ENCODE measurements around the gene LRRC74B. TPM values are rescaled to one million over a fixed set of nuclear protein-coding genes. Genes with fewer than 3 reads are reported as not detected.

The LRRC74B gene
- total RNA-seq (2022; extraction: Qiagen RNA extraction): 0.05 to 0.06 TPM in 2 of 5 replicates, not detected in the others

GRCh38 chr22:21045585-21046294, at the start of gene LRRC74B:
Gene LRRC74B, plus strand, starts transcription at chr22:21045946. Its CDS starts 41 bp downstream, at chr22:21045987.

GRCh38 chr22:21001601-21002325, 44.0 kb upstream of the LRRC74B start, which contains the start of gene THAP7:
Gene THAP7, minus strand, starts transcription at chr22:21002118. Its CDS starts 207 bp downstream, at chr22:21001911.

DNA sequence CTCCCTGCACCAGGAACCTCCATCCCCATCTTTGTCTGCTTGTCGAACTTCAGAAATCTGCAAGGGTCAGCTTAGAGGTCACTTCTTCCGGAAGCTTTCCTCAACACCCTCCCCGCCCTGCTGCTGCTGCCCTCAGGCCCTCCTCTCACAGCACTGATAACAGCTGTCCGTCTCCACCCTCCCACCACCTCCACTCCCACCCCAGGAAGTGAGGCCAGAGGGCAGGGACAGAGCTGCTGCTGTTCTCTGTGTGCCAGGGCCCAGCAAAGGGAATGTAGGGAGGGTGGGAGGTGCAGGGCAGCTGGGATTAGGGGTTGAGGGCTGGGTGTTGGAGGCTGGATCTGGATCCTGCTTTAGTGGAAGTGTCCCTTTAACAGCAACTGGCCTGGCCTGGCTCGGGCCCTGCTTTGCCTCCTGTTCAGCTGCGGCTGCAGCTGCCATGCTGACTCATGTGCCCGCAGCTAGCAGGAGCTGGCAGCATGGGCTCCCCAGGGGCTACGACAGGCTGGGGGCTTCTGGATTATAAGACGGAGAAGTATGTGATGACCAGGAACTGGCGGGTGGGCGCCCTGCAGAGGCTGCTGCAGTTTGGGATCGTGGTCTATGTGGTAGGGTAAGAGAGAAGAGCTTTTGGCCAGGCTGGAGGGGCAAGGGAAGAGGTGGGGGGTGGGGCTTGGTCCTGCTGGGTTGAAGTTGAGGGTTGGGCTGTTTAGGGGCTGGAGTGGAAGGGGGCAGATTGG, 30.9 kb upstream of the LRRC74B start, which contains the start of gene P2RX6:
Gene P2RX6, plus strand, starts transcription at position 440 of the 740 bp plus-strand sequence. Its CDS starts 10 bp downstream, at position 450.

DNA sequence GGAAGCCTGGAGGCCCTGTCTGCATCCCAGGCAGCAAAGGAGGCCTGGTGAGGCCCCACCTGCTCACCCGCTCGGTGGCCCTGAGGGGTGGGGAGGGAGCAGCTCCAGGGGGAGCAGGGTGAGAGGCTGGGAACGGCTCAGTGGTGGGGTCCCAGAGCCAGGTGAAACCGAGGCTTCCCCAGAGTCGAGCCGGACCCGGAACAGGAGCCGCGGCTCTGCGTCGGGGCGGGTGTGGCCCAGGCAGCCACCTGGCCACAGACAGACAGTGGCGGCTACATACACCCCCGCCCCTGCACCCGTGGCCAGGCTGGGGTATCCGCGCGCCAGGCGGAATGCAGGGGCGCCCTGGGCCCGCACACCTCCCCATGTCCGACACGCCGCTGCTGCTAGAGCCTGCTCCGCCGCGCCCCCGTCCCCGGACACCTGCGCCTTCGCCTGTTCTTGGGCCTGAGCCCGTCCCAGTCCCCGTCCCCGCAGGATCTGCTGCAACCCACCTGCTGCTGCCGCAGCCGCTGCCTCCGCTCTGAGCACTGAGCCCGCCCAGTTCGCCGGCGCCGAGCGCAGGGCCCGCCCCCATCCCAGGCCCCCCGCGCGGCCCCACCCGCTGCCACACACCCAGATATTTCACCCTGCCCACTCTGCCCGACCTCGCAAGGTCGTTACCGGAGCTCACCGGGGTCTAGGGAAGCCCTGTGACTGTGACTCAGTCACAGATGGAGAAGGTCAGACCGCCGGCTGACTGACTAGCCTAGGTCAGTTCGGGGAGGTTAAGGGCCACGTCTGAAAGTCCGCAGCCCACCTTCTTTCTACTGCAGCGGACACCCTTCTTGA, 13.5 kb upstream of the LRRC74B start, which contains the start of gene SLC7A4:
Gene SLC7A4, minus strand, starts transcription at position 525 of the 831 bp plus-strand sequence. CDS start 749 bp downstream, outside the sequence.

Other genes with a start within 250 kb of the LRRC74B start
- gene PI4KA, start 187.1 kb upstream of the LRRC74B start, total RNA-seq (2022; extraction: Qiagen RNA extraction): 16.9 to 20.7 TPM (median 19.7 TPM) in 5 replicates
- gene SNAP29, start 186.9 kb upstream of the LRRC74B start, total RNA-seq (2022; extraction: Qiagen RNA extraction): 12.1 to 19.4 TPM (median 17.2 TPM) in 5 replicates
- gene CRKL, start 128.5 kb upstream of the LRRC74B start, total RNA-seq (2022; extraction: Qiagen RNA extraction): 20.7 to 27.5 TPM (median 21.5 TPM) in 5 replicates
- 1.9 to 4.2 TPM (median 3.2 TPM) in 5 replicates for gene AIFM3, start 78.7 kb upstream of the LRRC74B start, total RNA-seq (2022; extraction: Qiagen RNA extraction)
- gene LZTR1, start 63.6 kb upstream of the LRRC74B start, total RNA-seq (2022; extraction: Qiagen RNA extraction): 12.6 to 21.2 TPM (median 17.1 TPM) in 5 replicates
- 15.7 to 23.9 TPM (median 23.1 TPM) in 5 replicates for gene THAP7, start 43.8 kb upstream of the LRRC74B start, total RNA-seq (2022; extraction: Qiagen RNA extraction)
- 0.29 to 0.82 TPM (median 0.60 TPM) in 5 replicates for gene P2RX6, start 30.8 kb upstream of the LRRC74B start, total RNA-seq (2022; extraction: Qiagen RNA extraction)
- gene SLC7A4, start 13.4 kb upstream of the LRRC74B start, total RNA-seq (2022; extraction: Qiagen RNA extraction): not detected in 5 replicates